Superior temporal gyrus (tissue), 1 donor: ENCODE results near the gene PPP1R12C.

ENCODE experiments used
- DNase-seq: peaks from one replicate; pipeline ENCODE4 v3.0.0-alpha.2; 2016; ENCODE audit errors: extremely low spot score

Gene PPP1R12C

DNA sequence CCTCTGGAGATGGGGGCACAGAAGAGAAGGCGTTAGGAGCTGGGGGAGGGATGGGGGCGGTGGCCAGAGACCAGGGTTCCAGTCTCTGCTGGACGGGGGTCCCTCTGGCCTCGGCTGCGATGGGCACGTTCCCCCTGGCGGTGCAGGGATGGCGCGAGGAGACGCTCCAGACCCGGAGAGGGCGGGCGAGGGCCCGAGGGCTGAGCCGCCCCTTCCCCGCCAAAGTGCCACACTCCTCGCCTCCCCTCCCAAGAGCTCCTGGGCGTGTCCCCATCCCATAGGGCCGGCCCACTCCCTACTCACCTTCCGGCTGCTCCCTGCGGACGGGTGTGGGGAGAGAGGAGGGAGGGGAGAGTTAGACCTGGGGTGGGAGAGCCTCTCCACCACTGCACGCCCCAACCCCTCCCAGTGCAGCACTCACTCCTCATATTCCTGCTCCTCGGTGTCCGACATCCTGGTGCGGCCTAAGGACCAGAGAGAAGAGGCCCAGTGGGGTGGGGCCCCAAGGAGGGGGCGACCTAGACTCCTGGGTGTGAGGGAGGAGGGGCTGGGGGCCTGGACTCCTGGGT is 29.4 kb upstream of the PPP1R12C start:
- no peak for DNase-seq

DNA sequence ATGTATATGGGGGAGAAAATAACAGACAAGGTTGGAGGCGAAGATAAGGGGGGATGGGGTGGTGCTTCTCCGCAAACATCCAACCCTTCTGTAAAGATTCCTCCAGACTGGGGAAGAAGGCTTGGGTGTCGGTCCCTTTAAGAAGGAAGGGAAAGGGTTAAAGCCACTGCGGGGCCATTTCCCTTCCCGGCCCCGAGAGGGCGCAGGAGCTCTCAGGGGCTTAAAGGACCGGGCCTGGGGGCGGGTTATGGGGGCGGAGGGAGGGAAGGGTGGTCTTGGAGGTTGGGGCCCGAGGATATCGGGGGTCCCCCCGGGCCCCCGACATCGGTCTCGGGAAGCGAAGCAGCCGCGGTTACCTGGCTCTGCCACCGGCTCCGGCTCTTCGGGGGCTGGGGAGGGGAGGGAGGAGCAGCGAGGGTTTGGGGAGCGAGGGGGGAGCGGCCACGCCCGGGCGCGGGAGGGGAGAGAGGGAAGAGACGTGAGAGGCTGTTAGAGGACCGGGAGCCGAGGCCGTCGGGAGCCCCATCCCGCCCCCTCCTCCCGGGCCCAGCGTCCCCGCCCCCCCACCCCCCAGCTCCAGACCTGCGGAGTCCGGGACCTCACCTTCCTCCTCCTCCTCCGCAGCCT is 28.8 kb upstream of the PPP1R12C start:
- DNase-seq = no peak

DNA sequence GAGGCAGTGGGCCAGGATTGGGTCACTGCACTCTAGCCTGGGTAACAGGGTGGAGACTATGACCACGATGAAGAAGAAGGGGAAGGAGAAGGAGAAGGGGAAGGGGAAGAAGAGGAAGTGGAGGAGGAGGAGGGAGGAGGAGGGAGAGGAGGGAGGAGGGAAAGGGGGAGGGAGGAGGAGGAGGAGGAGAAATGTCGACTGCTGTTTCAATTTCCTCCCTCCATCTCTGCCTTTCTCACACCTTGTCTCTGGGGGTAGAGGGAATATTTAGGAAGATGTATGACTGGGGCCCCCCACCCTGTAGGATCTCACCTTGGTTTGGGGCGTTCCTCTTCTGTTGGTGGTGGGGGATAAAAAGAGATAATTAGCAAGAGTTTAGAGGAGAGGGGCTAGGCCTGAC is 27.8 kb upstream of the PPP1R12C start:
- no peak for DNase-seq

DNA sequence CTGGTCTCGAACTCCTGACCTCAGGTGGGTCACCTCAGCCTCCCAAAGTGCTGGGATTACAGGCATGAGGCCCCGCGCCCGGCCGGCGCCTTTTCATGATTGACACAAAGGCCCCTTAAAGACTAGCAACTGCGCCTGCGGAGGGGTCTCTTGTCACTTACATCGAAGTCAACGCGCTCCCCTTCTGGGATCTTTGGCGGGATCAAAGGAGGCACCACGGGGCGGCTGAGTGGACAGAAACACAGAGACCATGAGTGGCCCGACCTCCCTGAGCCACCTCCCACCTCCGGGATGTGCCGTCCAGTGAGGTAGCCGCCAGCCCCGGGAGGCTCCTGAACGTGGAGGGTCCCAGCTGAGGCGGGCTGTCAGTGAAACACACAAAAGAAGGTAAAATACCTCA is 24.3 kb upstream of the PPP1R12C start:
- DNase-seq = no peak

DNA sequence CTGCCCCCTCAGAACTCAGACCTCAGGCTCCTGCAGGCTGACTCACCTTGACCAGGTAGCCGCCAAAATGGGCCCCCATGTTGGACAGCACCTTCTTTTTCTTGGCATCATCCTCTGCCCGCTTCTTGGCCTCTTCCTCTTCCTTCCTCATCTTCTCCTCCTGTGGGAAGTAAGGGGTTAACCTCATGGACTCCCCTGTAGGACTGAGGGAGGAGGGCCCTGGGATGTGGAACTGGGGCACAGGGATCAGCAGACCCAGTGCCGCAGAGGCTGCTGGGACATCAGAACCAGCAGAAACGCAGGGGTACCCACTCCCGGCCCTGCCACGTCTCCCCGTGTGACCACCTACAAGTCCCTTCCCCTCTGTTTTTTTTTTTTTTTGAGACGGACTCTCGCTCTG is 20.5 kb upstream of the PPP1R12C start:
- no peak for DNase-seq

DNA sequence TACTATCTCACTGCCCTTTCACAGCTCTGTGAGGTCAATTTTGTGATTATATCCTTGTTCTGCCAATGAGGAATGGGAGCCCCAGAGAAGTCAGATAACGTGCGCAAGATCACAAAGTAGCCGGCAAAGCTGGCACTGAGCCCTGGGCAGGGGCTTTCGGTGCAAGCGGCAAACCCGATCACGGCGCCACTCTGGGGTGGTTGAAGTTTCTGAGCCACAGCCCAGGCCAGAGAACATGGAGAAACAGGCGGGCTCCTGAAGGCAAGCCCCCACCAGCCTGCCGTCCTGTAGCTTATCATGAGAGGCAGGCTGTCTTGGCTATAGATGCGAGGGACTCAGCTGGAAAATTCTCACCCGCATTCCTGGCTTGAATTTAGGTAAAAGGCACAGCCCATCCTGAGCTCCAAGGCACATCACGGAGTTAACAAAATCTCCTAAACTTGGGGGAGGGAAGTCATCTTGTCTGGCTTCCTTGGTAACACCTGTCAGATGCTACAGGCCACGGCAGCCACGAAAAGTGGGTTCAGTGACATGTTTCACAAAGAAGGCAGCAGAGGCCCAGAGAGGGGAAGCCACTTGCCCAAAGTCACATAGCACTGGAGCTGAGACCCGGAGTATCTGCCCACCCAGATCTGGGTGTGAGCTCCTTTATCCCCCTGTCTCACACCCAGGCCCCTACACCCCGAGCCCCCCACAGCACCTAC is 19.1 kb upstream of the PPP1R12C start:
- DNase-seq = no peak

DNA sequence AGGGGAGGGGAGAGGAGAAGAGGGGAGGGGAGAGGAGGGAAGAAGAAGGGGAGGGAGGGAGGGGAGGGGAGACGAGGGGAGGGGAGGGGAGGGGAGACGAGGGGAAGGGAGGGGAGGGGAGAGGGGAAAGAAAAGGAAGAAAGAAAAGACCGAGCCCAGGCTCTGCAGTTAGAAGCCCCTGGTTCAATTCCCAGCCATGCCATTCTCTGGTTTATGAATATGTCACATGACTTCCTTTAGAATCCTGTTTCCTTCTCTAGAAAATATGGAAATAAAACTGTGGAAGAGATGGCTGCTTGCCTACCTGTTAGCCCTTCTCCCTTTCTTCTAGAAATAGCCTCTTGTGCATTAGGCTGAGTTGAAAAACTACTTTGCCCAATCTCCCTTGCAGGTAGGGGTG is 17.3 kb upstream of the PPP1R12C start:
- DNase-seq = no peak

DNA sequence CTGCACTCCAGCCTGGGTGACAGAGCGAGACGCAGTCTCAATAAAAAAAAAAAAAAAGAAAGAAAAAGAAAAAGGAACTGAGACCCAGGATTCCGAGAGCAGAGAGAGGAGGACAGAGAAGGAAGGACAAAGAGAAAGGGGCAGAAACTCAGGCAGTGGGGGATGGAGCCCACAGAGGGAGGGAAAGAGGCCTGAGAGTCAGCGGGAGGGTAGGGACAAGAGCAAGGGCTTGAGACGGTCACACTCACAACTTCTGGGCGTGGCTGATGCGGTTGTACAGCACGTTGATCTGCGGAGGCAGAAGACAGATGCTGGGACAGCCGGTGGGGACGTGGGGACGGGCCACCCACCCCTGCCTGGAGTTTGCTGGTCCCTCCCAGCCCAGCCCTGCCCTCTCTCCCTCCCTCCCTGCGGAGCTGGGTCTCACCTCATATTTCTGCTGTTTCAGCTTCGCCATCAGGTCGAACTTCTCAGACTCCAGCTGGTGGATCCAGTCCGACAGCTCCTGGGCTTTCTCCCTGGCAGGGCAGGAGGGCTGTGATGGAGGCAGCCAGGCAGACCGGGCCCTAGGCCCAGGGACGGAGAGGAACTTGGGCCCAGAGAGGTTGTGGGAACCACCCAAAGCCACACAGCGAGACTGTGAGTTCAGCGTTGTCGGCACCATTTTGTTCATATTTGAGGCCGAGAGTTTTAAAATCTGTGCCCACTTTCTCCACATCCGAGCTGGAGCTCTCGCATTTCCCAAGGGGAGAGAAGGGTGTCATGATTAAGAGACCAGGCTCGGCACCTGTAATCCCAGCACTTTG is 16.4 kb upstream of the PPP1R12C start:
- no peak for DNase-seq

DNA sequence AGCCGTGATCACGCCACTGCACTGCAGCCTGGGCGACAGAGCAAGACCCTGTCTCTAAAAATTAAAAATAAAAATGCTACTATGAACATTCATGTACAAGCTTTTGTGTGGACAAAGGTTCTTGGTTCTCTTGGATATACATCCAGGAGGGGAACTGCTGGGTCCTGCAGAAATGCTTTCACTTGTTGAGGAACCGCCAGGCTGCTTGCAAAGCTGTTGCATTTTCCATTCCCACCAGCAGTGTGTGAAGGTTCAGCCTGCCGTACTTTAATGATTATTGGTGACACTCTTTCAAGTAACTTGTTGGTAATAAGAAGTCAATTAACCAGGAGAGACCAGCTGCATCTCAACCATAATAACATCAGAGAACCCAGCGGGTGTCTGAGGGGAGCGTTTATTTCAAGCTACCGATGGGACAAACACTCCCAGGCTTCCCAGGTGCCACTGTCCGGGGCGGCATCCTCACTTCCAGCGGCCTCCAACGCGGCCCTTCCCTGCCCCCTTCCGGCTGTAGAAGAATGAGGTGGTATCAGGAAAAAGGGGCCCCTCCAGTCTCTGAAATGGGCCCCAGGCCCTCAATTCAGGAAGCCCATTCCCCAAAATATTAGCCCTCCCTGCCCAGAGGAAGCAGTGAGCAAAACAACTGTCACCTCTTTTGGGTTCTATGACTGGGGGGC is 15.2 kb upstream of the PPP1R12C start:
- no peak for DNase-seq

DNA sequence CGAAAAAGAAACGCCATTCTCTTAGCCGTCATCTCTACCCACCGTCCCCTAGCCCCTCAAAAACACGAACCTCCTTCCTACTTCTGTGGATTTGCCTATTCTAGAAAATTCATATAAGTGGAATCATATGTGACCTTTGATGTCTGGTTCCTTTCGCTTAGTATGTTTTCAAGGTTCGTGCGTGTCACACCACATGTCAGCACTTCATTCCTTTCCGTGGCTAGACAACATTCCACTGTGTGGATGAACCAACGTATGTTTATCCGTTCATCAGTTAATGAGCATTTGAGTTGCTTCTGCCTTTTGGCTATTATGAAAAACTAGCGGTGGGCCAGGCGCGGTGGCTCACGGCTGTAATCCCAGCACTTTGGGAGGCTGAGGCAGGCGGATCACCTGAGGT is 14.0 kb upstream of the PPP1R12C start:
- DNase-seq = no peak

DNA sequence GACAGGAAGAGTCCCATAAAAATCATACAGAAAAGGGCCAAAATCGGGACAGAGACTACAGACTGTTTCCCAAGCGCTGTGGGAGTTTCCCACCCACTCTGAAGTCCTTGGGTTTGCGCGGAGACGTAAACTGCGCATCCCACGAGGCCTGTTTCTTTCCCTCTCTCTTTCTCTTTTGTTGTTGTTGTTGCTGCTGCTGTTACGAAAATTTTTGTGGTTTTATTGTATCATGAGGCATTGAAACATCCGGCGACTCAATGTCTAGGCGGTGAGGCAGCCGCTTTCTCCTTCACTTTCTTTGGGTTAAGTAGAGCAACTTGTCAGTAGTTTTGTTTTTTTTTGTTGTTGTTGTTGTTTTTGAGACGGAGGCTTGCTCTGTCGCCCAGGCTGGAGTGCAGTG is 1.6 kb upstream of the PPP1R12C start:
- DNase-seq = no peak

DNA sequence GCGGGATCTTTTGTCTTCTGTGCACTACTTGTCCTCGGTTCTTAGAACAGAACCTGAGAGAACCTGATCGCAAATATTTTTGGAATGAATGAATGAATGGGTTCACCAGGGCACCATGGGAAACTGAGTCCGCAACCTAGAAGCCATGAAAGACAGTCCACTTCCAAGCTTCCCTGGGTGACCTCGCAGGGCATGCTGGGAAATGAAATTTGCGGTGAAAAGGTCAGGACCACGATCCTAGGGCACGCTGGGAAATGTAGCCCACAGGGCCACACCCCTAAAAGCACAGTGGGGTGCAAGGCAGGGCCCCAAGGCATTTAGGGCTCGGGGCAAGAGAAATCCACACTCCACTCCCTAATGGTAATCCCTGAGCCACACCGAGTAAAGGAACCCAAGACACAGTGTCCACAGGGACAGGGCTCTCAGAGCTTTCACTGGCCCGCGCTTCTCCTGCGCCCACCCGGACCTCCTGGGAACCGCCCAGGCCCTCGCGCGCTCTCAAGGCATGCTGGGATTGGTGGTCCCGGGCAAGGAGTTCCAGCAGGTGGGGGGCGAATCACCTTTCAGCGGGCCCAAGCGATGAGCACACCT is 1.1 kb upstream of the PPP1R12C start:
- peak; percentile 81 for DNase-seq

DNA sequence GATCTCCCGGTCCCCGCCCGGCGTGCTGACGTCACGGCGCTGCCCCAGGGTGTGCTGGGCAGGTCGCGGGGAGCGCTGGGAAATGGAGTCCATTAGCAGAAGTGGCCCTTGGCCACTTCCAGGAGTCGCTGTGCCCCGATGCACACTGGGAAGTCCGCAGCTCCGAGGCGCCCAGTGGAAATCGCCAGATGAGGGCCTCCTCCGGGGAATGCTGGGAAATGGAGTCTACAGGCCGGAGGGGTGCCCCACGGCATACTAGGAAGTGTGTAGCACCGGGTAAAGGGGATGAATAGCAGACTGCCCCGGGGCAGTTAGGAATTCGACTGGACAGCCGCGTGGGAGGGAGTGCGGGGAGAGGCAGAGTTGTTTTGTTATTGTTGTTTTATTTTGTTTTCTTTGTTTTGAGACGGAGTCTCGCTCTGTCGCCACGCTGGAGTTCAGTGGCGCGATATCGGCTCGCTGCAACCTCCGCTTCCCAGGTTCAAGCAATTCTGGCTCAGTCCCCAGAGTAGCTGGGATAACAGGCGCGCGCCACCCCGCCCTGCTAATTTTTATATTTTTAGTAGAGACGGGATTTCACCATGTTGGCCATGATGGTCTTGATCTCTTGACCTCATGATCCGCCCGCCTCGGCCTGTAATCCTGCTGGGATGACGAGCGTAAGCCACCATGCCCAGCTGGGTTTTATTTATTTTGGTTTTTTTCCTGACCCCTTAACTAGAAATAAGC is 390 bp upstream of the PPP1R12C start:
- DNase-seq = peak; percentile 99

DNA sequence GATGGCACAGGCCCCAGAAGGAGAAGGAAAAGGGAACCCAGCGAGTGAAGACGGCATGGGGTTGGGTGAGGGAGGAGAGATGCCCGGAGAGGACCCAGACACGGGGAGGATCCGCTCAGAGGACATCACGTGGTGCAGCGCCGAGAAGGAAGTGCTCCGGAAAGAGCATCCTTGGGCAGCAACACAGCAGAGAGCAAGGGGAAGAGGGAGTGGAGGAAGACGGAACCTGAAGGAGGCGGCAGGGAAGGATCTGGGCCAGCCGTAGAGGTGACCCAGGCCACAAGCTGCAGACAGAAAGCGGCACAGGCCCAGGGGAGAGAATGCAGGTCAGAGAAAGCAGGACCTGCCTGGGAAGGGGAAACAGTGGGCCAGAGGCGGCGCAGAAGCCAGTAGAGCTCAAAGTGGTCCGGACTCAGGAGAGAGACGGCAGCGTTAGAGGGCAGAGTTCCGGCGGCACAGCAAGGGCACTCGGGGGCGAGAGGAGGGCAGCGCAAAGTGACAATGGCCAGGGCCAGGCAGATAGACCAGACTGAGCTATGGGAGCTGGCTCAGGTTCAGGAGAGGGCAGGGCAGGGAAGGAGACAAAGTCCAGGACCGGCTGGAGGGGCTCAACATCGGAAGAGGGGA is 1.1 kb downstream of the PPP1R12C start:
- peak; percentile 71 for DNase-seq

DNA sequence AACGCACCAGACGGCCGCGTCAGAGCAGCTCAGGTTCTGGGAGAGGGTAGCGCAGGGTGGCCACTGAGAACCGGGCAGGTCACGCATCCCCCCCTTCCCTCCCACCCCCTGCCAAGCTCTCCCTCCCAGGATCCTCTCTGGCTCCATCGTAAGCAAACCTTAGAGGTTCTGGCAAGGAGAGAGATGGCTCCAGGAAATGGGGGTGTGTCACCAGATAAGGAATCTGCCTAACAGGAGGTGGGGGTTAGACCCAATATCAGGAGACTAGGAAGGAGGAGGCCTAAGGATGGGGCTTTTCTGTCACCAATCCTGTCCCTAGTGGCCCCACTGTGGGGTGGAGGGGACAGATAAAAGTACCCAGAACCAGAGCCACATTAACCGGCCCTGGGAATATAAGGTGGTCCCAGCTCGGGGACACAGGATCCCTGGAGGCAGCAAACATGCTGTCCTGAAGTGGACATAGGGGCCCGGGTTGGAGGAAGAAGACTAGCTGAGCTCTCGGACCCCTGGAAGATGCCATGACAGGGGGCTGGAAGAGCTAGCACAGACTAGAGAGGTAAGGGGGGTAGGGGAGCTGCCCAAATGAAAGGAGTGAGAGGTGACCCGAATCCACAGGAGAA is 1.9 kb downstream of the PPP1R12C start:
- DNase-seq = no peak

DNA sequence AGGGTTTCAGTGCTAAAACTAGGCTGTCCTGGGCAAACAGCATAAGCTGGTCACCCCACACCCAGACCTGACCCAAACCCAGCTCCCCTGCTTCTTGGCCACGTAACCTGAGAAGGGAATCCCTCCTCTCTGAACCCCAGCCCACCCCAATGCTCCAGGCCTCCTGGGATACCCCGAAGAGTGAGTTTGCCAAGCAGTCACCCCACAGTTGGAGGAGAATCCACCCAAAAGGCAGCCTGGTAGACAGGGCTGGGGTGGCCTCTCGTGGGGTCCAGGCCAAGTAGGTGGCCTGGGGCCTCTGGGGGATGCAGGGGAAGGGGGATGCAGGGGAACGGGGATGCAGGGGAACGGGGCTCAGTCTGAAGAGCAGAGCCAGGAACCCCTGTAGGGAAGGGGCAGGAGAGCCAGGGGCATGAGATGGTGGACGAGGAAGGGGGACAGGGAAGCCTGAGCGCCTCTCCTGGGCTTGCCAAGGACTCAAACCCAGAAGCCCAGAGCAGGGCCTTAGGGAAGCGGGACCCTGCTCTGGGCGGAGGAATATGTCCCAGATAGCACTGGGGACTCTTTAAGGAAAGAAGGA is 2.8 kb downstream of the PPP1R12C start:
- no peak for DNase-seq

DNA sequence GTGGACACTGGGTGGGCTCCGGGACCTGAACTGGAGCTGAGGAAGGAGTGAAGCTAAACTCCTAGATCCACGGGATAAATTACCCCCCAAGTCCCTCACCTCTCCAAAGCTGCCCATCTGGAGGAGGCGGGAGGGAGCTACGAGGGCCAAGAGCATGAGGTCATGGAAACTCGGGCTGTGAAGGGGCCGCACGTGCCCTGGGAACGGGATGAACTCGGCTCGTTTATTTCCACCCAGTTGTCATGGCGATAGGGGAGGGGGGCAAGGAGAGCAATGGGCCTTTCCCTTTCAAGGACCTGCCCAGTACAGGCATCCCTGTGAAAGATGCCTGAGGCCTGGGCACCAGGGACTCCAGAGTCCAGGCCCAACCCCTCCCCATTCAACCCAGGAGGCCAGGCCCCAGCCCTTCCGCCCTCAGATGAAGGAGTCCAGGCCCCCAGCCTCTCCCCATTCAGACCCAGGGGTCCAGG is 3.8 kb downstream of the PPP1R12C start:
- DNase-seq = peak; percentile 20

DNA sequence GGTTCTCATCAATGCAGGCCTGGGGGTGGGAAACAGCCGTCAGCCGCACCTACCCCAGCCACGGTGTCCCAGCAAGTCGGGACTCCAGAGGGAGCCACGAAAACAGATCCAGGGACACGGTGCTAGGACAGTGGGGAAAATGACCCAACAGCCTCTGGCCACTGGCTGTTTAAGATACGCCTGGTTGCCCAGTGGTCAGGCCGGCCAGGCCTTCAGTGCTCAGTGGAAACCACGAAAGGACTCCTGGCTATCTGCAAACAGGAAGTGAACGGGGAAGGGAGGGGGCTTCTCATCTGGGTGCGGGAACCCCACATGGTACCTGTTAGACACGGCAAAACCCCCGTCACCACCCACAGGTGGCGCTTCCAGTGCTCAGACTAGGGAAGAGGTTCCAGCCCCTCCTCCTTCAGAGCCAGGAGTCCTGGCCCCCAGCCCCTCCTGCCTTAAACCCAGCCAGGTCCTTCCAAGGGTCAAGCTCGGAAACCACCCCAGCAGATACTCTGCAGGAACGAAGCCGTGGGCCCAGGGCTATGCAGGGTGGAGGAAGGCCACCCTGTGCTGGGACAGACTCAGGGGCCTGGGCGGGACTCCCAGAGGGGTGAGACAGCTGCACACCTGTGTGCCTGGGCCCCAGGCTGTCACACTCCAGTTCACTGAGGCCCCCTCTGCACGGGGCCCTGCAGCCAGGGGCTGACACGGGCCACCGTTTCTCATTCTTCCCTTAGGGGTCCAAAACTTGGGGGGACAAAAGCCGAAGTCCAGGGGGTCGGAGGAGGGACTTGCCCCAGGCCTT is 4.5 kb downstream of the PPP1R12C start:
- no peak for DNase-seq
